ENCODE results near the gene LGALS3BP.

Gene LGALS3BP

DNA sequence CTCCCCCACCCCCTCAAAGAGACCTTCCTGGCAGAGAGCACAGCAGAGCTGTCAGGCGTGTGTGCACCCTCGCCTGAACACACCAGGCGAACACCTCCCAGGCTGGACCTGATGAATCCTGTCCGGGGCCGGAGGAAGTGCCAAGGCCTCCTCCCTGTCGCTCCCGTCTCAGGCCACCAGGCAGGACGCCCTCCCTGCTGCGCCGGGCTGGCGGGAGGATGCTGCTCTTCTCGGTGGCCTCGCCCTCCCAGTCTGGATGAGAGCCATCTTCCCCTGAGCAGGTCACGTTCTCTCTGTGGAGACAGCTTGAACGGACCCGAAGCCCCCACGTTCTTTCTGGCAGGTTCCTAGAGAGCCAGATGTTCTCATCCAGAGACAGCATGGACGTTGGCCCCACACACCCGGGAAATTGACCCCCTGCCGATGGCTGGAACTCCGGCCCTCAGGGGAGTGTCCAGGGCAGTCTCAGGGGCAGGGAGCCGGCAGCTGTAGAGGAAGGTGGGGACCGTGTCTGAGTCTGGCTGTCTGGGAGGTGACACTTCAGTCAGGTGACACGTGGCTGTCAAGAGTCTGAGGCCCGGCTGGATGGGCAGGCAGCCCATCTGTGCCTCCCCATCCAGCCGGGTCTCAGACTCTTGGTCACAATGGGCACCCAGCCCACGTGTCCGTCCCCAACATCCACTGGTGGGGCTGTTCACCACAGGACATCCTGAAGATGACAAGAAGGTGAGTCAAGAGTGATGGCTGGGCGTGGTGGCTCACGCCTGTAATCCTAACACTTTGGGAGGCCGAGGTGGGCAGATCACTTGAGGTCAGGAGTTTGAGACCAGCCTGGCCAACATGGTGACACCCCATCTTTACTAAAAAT is 49.6 kb downstream of the LGALS3BP start:
- H3K27me3 ChIP-seq (ENCODE audit: low read length) = no peaks in the 10 kb centered on the region
- H3K79me2 ChIP-seq (ENCODE audit: insufficient read depth, low read length) = no peaks in the 10 kb centered on the region
- no peak overlapping the region for H3K4me2 ChIP-seq (ENCODE audit: low read depth, low read length, poor library complexity, severe bottlenecking)
- no peak overlapping the region for H3K4me3 ChIP-seq (ENCODE audit: insufficient read depth, low read length, poor library complexity, severe bottlenecking)
- no peaks in the 10 kb centered on the region for H3K36me3 ChIP-seq (ENCODE audit: low read length)
- no peaks in the 10 kb centered on the region for H3K9me3 ChIP-seq (ENCODE audit: insufficient read depth, low read length)
- H4K20me1 ChIP-seq (ENCODE audit: low read depth, low read length) = no peaks in the 10 kb centered on the region
- no peak overlapping the region for H3K9ac ChIP-seq (ENCODE audit: low read length)
- H3F3A ChIP-seq (ENCODE audit: insufficient read depth) = no peaks in the 10 kb centered on the region
- H3K9me2 ChIP-seq (replicated peaks; ENCODE audit: insufficient read depth, low read length) = no peaks in the 10 kb centered on the region
- H3K27ac ChIP-seq (ENCODE audit: low read depth, low read length) = no peak overlapping the region
- no peak overlapping the region for H2AFZ ChIP-seq (ENCODE audit: low read depth, low read length, severe bottlenecking)
- TF ChIP-seq, protein P1, sequence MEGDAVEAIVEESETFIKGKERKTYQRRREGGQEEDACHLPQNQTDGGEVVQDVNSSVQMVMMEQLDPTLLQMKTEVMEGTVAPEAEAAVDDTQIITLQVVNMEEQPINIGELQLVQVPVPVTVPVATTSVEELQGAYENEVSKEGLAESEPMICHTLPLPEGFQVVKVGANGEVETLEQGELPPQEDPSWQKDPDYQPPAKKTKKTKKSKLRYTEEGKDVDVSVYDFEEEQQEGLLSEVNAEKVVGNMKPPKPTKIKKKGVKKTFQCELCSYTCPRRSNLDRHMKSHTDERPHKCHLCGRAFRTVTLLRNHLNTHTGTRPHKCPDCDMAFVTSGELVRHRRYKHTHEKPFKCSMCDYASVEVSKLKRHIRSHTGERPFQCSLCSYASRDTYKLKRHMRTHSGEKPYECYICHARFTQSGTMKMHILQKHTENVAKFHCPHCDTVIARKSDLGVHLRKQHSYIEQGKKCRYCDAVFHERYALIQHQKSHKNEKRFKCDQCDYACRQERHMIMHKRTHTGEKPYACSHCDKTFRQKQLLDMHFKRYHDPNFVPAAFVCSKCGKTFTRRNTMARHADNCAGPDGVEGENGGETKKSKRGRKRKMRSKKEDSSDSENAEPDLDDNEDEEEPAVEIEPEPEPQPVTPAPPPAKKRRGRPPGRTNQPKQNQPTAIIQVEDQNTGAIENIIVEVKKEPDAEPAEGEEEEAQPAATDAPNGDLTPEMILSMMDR (IDR thresholded peaks at IDR 0.05; ENCODE audit: insufficient read depth, low read length, poor library complexity, severe bottlenecking) = no peak
- no peak for TF ChIP-seq EZH2phosphoT487 (conservative IDR thresholded peaks at IDR 0.05; ENCODE audit: low read length)

DNA sequence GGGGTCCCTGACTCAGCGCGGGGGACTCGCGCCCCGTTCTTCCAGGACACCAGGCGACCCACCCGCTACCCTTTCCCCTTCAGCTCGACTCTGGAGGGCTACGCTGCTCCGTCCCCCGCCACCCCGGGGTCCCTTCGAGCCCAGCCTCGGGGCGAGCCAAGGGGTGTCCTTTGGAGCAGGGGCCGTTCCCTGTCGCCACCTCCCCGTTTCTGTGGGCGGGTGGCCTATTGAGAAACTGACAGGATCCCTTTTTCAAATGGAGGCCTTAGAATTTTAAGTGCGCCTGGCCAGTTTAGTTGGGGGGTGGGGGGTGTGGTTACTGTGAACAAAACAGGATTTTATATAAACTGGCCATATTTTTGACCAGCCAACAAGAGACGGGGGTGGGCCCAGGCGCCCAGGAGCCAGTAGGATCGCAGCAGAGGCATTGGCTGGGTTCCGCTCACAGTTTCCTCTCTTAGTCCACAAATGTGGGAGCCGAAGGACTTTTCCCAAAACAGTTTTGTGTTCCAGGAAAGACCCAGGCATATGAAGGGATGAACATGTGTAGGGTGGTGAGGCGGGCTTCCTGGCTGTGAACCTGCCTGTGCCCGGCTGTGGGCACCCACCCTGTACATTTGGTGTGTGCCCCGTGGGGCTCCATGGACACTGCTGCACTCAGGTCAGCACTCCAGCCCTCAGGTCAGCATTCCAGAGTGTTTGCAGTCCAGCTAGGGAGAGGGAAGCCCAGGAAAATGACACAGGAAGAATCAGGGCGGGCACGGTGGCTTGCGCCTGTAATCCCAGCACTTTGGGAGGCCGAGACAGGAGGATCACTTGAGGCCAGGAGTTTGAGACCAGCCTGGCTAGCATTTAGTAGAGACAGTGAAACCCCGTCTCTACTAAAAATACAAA is 53.8 kb downstream of the LGALS3BP start:
- TF ChIP-seq, protein P1 (IDR thresholded peaks at IDR 0.05; ENCODE audit: insufficient read depth, low read length, poor library complexity, severe bottlenecking) = no peak
- no peaks in the 10 kb centered on the region for H3K79me2 ChIP-seq (ENCODE audit: insufficient read depth, low read length)
- no peaks in the 10 kb centered on the region for H3K9me2 ChIP-seq (replicated peaks; ENCODE audit: insufficient read depth, low read length)
- no peaks in the 10 kb centered on the region for H3K36me3 ChIP-seq (ENCODE audit: low read length)
- no peak overlapping the region for H3K27ac ChIP-seq (ENCODE audit: low read depth, low read length)
- H4K20me1 ChIP-seq (ENCODE audit: low read depth, low read length) = no peaks in the 10 kb centered on the region
- H3K9me3 ChIP-seq (ENCODE audit: insufficient read depth, low read length) = no peaks in the 10 kb centered on the region
- no peak overlapping the region for H2AFZ ChIP-seq (ENCODE audit: low read depth, low read length, severe bottlenecking)
- no peak overlapping the region for H3K9ac ChIP-seq (ENCODE audit: low read length)
- H3K27me3 ChIP-seq (ENCODE audit: low read length) = no peaks in the 10 kb centered on the region
- H3K4me3 ChIP-seq (ENCODE audit: insufficient read depth, low read length, poor library complexity, severe bottlenecking) = no peak overlapping the region
- H3K4me2 ChIP-seq (ENCODE audit: low read depth, low read length, poor library complexity, severe bottlenecking) = no peak overlapping the region
- H3F3A ChIP-seq (ENCODE audit: insufficient read depth) = no peaks in the 10 kb centered on the region

GRCh38 chr17:78925234-78925633 is 54.5 kb downstream of the LGALS3BP start, which contains the start of gene TIMP2:
Gene TIMP2, minus strand, starts transcription at chr17:78925387. Its CDS starts 299 bp downstream, at chr17:78925088.
- Histone ChIP-seq H3K4me2 (ENCODE audit: low read depth, low read length, poor library complexity, severe bottlenecking) (no peak within 1 kb of the TSS), H3K79me2 (ENCODE audit: insufficient read depth, low read length) (no peaks in the 10 kb centered on the region), H2AFZ (ENCODE audit: low read depth, low read length, severe bottlenecking) (no peak within 1 kb of the TSS), H3K36me3 (ENCODE audit: low read length) (no peaks in the 10 kb centered on the region), H3K9ac (ENCODE audit: low read length) (no peak within 1 kb of the TSS), H3K9me3 (ENCODE audit: insufficient read depth, low read length) (no peaks in the 10 kb centered on the region), H3K4me3 (ENCODE audit: insufficient read depth, low read length, poor library complexity, severe bottlenecking) (no peak within 1 kb of the TSS), H3K27me3 (ENCODE audit: low read length) (no peaks in the 10 kb centered on the region), H3F3A (ENCODE audit: insufficient read depth) (no peaks in the 10 kb centered on the region), H4K20me1 (ENCODE audit: low read depth, low read length) (no peaks in the 10 kb centered on the region), H3K9me2 (replicated peaks; ENCODE audit: insufficient read depth, low read length) (no peaks in the 10 kb centered on the region), H3K27ac (ENCODE audit: low read depth, low read length) (no peak within 1 kb of the TSS)
- no peak for TF ChIP-seq EZH2phosphoT487 (conservative IDR thresholded peaks at IDR 0.05; ENCODE audit: low read length)
- TF ChIP-seq, protein P1 (IDR thresholded peaks at IDR 0.05; ENCODE audit: insufficient read depth, low read length, poor library complexity, severe bottlenecking) = no peak

Measured in SU-DHL-6 (cell line).